Liver (tissue), 9 donors: ENCODE results near the gene STK38L. TPM values are rescaled to one million over a fixed set of nuclear protein-coding genes. Genes with fewer than 3 reads are reported as not detected.

Experiments used
- DNase-seq: peaks from one replicate; pipeline ENCODE4 v3.0.0-alpha.2; 2017; ENCODE audit warnings: low spot score
- H3K27ac ChIP-seq, 2 donors: one replicate each; pipeline ENCODE4 v1.7.0; 2013; ENCODE audit warnings: inconsistent platforms in 2 of 2, low read length in 2 of 2, control low read depth in 1 of 2, low read depth in 1 of 2, mild to moderate bottlenecking in 1 of 2
- H3K27me3 ChIP-seq, 4 donors: one replicate each; pipeline versions ENCODE4 v1.6.1 to v1.7.0; 2013; ENCODE audit warnings: low read length in 3 of 4, inconsistent platforms in 1 of 4, mild to moderate bottlenecking in 1 of 4, moderate library complexity in 1 of 4; ENCODE audit not compliant: control insufficient read depth in 4 of 4, insufficient read depth in 4 of 4
- H3K36me3 ChIP-seq, 4 donors: one replicate each; pipeline versions ENCODE4 v1.6.1 to v1.7.0; 2013; ENCODE audit warnings: low read length in 3 of 4, mild to moderate bottlenecking in 3 of 4, low read depth in 1 of 4, moderate library complexity in 1 of 4; ENCODE audit not compliant: control insufficient read depth in 4 of 4, insufficient read depth in 3 of 4
- H3K4me1 ChIP-seq, 4 donors: one replicate each; pipeline versions ENCODE4 v1.6.1 to v1.7.0; 2013; ENCODE audit warnings: low read length in 3 of 4, mild to moderate bottlenecking in 3 of 4, moderate library complexity in 1 of 4; ENCODE audit not compliant: control insufficient read depth in 4 of 4, insufficient read depth in 4 of 4
- H3K4me3 ChIP-seq, 3 donors: one replicate each; pipeline versions ENCODE4 v1.6.1 to v1.7.0; 2013; ENCODE audit warnings: low read length in 3 of 3, control low read depth in 1 of 3, low read depth in 1 of 3, mild to moderate bottlenecking in 1 of 3
- H3K9ac ChIP-seq, 2 donors: one replicate each; pipeline ENCODE4 v1.7.0; 2013; ENCODE audit warnings: low read length in 2 of 2, mild to moderate bottlenecking in 2 of 2, moderate library complexity in 2 of 2, control low read depth in 1 of 2, low read depth in 1 of 2
- H3K9me3 ChIP-seq, 4 donors: one replicate each; pipeline versions ENCODE4 v1.6.1 to v1.7.0; 2013; ENCODE audit warnings: low read length in 3 of 4; ENCODE audit not compliant: control insufficient read depth in 4 of 4
- ATF3 ChIP-seq: IDR thresholded peaks from 2 replicates; pipeline ENCODE4 v1.6.1; 2016; ENCODE audit warnings: antibody characterized with exemption
- CTCF ChIP-seq: fragments of 150-350 bp; IDR thresholded peaks from 2 replicates; pipeline ENCODE4 v1.5.1; 2017; ENCODE audit warnings: improper control_type of control experiment, low read depth, low read length; ENCODE audit not compliant: missing input control
- EGR1 ChIP-seq, 2 donors: IDR thresholded peaks; 2 replicates each; pipeline ENCODE4 v1.6.1; 2016 to 2018; ENCODE audit warnings: antibody characterized with exemption in 2 of 2, low read depth in 2 of 2
- FOXA1 ChIP-seq: IDR thresholded peaks from 2 replicates; pipeline ENCODE4 v1.6.1; 2016; ENCODE audit warnings: antibody characterized with exemption
- FOXA2 ChIP-seq: IDR thresholded peaks from 2 replicates; pipeline ENCODE4 v1.6.1; 2016; ENCODE audit warnings: antibody characterized with exemption
- GABPA ChIP-seq, 2 donors: IDR thresholded peaks in 1 of 2; conservative IDR thresholded peaks in 1 of 2; 2 replicates each; pipeline ENCODE4 v1.6.1; 2016; ENCODE audit warnings: antibody characterized with exemption in 2 of 2, mild to moderate bottlenecking in 1 of 2, moderate library complexity in 1 of 2
- HNF4A ChIP-seq, 2 donors: conservative IDR thresholded peaks; 2 replicates each; pipeline ENCODE4 v1.6.1; 2016; ENCODE audit warnings: antibody characterized with exemption in 2 of 2, mild to moderate bottlenecking in 2 of 2
- HNF4G ChIP-seq: IDR thresholded peaks from 2 replicates; pipeline ENCODE4 v1.6.1; 2016; ENCODE audit warnings: antibody characterized with exemption
- JUND ChIP-seq, 2 donors: IDR thresholded peaks; 2 replicates each; pipeline ENCODE4 v1.6.1; 2016; ENCODE audit warnings: antibody characterized with exemption in 2 of 2
- NR2F2 ChIP-seq: IDR thresholded peaks from 2 replicates; pipeline ENCODE4 v1.6.1; 2016; ENCODE audit warnings: antibody characterized with exemption
- RAD21 ChIP-seq, 2 donors: IDR thresholded peaks; 2 replicates each; pipeline ENCODE4 v1.6.1; 2016; ENCODE audit warnings: antibody characterized with exemption in 2 of 2, mild to moderate bottlenecking in 2 of 2
- REST ChIP-seq: IDR thresholded peaks from 2 replicates; pipeline ENCODE4 v1.6.1; 2016; ENCODE audit warnings: antibody characterized with exemption, mild to moderate bottlenecking
- RXRA ChIP-seq, 2 donors: IDR thresholded peaks; 2 replicates each; pipeline ENCODE4 v1.6.1; 2017 to 2018; ENCODE audit warnings: antibody characterized with exemption in 2 of 2, mild to moderate bottlenecking in 1 of 2
- SP1 ChIP-seq: IDR thresholded peaks from 2 replicates; pipeline ENCODE4 v1.6.1; 2018; ENCODE audit warnings: antibody characterized with exemption, mild to moderate bottlenecking
- TAF1 ChIP-seq: conservative IDR thresholded peaks from 2 replicates; pipeline ENCODE4 v1.6.1; 2016; ENCODE audit warnings: antibody characterized with exemption, mild to moderate bottlenecking
- YY1 ChIP-seq: IDR thresholded peaks from 2 replicates; pipeline ENCODE4 v1.6.1; 2016; ENCODE audit warnings: antibody characterized with exemption, mild to moderate bottlenecking
- ZBTB33 ChIP-seq: IDR thresholded peaks from 2 replicates; pipeline ENCODE4 v1.6.1; 2016; ENCODE audit warnings: antibody characterized with exemption
- WGBS: extraction: QIAGEN DNeasy Blood & Tissue Kit; methylation state at CpG from one replicate; pipeline ENCODE4 v1.1.7; 2013; 5-methylcytosine and 5-hydroxymethylcytosine counted together
- polyA plus RNA-seq, 2 donors: library from polyadenylated mRNA; stranded (reverse) in 1 of 2; unstranded in 1 of 2; fragments of 200-250 nt in 1 of 2; fragments of >200 nt in 1 of 2; fragmentation: Nextera tagmentation in 1 of 2; extraction: Ambion mirVana in 1 of 2; gene quantifications; one replicate each; pipeline versions ENCODE4 v1.2.1 to v1.2.3, GENCODE V29; 2013 to 2015
- total RNA-seq, 2 donors: library from RNA; depleted of rRNA; stranded (reverse); fragments of >200 nt; gene quantifications; one replicate each; pipeline ENCODE4 v1.2.3, GENCODE V29; 2014
- donor health status: healthy.
- donor health status: healthy.
- donor health status: healthy.
- donor health status: healthy.
- donor health status: healthy.

The STK38L gene
- total and polyA plus RNA-seq, 4 donors = 2.8 to 8.6 (median 6.6) TPM

- H3K9ac ChIP-seq = no peak overlapping the region
- H3K4me1 ChIP-seq = peaks cover 0 to 11% (median 6%) of the 10 kb centered on the region in 4 donors
- no peak for DNase-seq
- H3K36me3 ChIP-seq = no peaks in the 10 kb centered on the region
- H3K27me3 ChIP-seq = no peaks in the 10 kb centered on the region
- TF ChIP-seq YY1 (no peak), RXRA (IDR thresholded peaks at IDR 0.05) (no peak), FOXA2 (no peak), RAD21 (IDR thresholded peaks at IDR 0.05) (no peak), JUND (IDR thresholded peaks at IDR 0.05) (no peak), HNF4A (conservative IDR thresholded peaks at IDR 0.05) (no peak), EGR1 (IDR thresholded peaks at IDR 0.05; ENCODE audit: low read depth in 2 of 2) (no peak), ZBTB33 (no peak), SP1 (no peak), CTCF (no peak), GABPA (IDR thresholded peaks at IDR 0.05 in 1 of 2, conservative IDR thresholded peaks at IDR 0.05 in 1 of 2) (no peak), FOXA1 (no peak), ATF3 (no peak), REST (no peak)
- H3K9me3 ChIP-seq = no peaks in the 10 kb centered on the region
- 95% methylated on average over 3 of the region's 3 CpGs for WGBS
- H3K27ac ChIP-seq = no peak overlapping the region
- no peak overlapping the region for H3K4me3 ChIP-seq
Measured at GRCh38 chr12:27198036-27198435, 46.0 kb upstream of the STK38L start.

GRCh38 chr12:27199638-27200300, 44.3 kb upstream of the STK38L start:
- Histone ChIP-seq H3K27me3 (no peaks in the 10 kb centered on the region), H3K27ac (no peak overlapping the region), H3K4me1 (no peaks in the 10 kb centered on the region), H3K36me3 (no peaks in the 10 kb centered on the region), H3K9ac (no peak overlapping the region), H3K4me3 (no peak overlapping the region), H3K9me3 (no peaks in the 10 kb centered on the region)
- DNase-seq = no peak
- 66% methylated on average over 2 of the region's 2 CpGs for WGBS
- TF ChIP-seq SP1 (no peak), HNF4A (conservative IDR thresholded peaks at IDR 0.05) (no peak), REST (no peak), EGR1 (IDR thresholded peaks at IDR 0.05; ENCODE audit: low read depth in 2 of 2) (no peak), NR2F2 (no peak), YY1 (no peak), JUND (IDR thresholded peaks at IDR 0.05) (no peak), CTCF (no peak), ATF3 (no peak), RXRA (IDR thresholded peaks at IDR 0.05) (no peak), TAF1 (no peak), FOXA1 (no peak), HNF4G (no peak), RAD21 (IDR thresholded peaks at IDR 0.05) (no peak)
